T1000 (cell line): ENCODE results near the gene LRP2BP.
"Not testable (repeated sequence)": the region's sequence is repeated elsewhere in the genome, so short reads cannot be mapped to it uniquely, and the experiment has no call there.

Experiments
- DNase-seq: peaks from one replicate; lab custom pipeline; 2025; ENCODE audit warnings: mixed read lengths; lab: John Stamatoyannopoulos, UW

The LRP2BP gene

DNA sequence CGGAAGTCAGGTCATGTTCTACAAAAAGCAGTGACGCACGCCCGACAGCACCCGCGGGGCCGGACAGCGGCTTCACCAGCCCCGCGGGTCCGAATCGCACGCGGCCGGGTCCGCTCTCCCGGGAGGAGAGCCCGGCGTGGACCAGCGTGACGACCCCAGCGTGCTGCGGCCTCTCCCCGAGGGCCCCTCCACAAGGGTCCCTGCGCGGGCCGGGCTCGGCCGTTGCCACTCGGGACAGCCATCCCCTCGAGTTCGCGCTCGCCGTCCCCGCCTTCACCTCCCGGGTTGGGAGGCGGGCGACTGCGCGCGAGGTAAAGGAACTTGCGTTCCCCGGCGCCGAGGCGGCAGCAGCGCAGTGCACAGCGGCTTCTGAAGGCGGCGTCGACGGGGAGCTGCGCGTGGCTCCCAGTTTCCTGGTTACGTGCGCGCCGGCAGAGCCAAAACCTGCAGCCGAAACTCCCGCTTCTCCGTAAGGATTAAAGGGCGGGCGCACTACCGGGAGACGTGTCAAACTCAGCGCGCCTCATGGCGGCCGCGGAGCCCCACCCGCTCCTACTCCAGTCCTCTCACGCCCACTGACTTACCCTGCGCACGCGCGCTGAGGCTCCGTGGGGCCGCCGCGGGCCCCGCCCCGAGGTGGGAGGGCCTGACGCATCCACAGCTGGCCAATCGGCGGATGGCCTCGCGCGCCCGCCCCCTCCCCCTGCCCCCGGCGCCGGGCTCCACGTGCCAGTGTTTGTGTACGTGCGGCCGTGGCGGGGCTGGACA is 416 bp upstream of the LRP2BP start:
- peak; percentile 81 for DNase-seq

DNA sequence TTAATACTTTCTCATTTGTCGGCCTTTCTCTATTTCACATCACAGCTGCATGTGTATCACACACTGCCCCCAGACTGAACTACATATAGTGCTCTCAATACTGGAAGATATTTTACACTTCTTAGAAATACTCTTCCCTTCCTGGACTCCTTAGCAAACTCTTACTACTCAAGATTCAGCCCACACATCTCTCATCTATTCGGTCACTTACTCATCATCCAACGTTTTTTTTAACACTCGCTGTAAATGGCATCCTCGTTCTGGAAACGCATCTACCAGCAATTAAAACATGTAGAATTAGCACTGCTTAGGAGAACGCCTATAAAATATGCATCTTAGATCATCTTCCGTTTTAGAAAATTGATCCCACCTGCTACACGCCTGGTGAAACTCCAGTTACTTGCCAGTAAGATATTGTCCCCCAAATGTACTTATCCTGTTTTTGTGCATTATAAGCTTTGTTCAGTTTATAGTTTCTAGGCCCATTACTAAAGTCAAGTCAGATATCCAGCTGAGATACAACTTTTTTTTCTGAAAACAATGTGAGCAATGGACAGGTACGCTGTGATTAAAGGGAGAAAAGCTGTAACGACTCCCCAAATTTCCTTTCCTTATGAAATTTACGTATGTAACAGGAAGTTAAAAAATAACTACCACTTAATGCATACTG is 1.0 kb downstream of the LRP2BP start:
- DNase-seq: no peak

DNA sequence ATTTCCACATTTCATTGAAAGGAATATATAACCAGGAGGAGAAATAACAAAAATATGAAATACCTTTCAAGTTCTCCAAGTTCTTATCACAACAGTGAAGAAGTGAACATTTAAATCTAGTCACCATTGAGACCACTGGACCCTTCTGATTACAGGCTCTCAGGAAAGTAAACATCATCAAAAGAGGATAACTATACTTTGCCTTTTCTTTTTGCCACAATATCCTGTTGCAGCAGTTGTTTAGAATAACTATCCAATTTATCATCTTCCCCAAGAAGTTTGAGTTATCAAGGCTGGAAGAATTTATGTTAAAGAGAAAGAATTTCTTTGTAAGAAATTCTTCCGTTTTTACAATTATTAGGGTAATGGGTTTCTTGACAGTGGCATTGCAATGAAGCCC is 3.6 kb downstream of the LRP2BP start:
- no peak for DNase-seq

DNA sequence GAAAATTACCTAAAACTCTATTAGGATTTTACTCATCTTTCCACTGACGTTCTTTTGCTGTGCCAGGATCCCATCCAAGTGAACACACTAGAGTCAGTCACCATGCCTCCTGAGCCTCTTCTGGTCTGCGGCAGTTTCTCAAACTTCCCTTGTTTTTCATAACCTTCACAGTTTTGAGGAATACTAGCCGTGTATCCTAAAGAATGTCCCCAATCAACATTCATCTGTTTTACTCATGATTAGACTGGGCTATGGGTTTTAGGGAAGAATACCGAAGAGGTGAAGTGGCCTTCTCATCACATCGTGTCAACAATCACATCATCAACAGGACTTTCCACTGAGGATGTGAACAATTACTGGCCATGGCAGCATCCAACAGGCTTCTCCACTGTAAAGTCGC is 4.8 kb downstream of the LRP2BP start:
- no peak for DNase-seq

DNA sequence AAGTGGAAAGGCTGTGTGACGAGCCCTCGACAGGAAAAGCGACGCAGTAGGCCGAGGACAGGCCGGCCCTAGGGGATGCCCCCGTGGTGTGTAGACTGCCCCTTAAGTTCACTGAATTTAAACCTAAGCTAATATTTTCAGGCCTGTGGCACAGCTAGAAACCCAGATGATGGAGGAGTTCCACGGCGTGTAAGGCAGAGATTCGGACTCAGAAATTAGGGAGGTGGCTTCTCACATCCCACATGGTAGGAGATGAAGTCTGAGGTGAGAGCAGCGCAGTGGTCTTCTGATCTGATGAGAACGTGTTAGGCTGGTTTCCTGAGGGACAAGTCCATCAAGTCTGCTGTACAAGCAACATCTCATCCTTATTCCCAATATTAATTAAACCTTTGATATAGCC is 7.8 kb downstream of the LRP2BP start:
- DNase-seq: no peak

DNA sequence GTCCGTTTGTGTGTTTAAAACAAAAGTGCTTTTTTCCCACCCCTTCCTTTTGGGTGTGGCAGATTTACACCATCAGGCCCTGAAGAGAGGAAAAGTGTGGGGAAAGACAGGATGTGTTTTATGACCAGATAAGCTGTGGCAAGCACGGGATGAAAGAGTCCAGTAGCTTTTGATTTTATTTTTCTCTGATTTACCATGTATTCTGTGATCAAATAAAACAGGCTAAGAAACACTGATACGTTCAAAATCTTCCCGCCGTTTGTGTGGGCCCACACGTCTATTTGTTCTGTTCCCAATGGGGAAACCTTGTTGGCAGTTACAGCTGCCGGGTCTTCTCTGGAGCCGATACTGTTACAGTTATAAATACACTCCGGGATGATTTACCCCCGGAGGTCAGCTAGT is 10.8 kb downstream of the LRP2BP start:
- no peak for DNase-seq

DNA sequence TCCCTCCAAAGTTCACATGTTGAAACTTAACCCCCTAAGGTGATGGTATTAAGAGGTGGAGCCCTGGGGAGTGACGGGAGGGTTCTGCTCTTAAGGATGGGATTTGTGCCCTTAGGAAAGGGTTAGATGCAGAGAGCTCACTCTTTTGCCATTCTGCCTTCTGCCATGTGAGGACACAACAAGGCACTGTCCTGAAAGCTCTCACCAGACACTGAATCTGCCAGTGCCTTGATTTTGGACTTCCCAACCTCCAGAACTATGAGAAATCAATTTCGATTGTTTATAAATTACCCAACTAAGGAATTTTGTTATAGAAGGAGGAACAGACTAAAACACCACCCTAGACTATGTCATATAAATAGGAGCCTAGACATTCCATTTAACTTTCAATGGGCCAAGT is 11.7 kb downstream of the LRP2BP start:
- no peak for DNase-seq

DNA sequence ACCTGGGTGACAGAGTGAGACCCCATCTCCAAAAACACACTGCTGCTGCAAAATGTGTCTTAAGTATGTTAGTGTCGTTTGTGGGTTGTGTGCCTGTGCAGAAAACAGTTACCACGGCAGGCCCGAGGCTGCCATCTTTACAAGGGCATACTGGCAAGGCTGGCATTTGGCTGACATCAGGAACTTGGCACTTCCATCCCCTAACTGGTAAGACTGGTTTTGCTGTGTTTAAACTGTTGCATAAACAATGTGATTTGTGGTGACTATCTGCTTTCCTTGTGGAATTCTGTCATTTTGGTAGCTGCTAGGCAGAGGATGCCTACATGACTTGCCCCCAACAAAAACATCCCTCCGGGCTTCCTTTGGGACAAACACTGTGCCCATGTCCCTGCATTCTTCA is 12.3 kb downstream of the LRP2BP start:
- DNase-seq: no peak

DNA sequence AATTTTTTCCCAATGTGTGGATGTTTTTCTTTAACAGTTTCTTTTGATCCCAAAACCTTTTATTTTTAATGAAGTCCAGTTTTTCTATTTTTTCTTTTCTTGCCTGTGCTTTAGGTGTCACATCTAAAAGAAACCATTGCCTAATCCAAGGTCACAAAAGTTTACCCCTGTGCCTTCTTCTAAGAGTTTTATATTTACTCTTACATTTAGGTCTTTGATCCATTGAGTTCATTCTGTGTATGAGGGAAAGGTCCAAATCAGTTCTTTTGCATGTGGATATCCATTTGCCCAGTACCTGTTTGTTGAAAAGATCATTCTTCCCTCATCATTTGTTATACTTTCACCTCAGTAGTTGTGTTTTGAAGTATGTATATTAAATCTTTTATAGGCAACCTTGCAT is 13.0 kb downstream of the LRP2BP start:
- DNase-seq: no peak

DNA sequence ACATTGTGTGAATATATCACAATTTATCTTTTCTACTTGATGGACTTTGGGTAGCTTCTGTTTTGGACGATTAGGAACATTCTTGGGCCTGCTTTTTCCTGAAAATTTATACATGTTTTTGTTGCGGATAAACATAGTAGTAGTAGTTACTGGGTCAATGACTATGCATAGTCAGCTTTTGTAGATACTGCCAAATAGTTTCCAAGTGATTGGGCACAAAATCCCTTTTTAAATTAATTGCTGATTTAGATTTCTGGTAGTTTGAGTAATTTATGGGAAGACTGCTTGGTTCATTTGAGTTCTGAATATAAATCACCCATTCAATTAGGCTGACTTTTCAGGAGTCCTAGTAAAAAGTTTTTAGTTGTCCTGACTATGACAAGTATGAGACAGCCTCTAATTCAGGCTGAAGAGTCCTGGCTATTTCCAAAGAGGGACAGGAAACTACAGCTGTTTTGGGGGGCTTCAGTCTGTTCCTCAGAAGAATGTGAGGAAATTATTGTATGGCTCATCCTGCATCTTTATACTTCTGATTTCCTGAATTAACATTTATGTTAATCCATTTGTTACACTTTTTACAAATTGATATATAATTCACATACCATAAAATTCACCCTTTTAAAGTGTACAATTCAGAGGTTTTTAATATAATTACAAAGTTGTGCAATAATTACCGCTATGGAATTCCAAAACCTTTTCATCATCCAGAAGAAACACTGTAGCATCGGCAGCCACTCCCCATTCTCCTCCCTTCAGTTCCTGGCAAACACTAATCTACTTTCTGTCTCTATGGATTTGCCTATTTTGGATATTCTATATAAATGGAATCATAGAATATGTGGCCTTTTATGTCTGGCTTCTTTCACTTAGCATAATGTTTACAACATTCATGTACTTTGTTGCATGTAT is 14.2 kb downstream of the LRP2BP start:
- no peak for DNase-seq

DNA sequence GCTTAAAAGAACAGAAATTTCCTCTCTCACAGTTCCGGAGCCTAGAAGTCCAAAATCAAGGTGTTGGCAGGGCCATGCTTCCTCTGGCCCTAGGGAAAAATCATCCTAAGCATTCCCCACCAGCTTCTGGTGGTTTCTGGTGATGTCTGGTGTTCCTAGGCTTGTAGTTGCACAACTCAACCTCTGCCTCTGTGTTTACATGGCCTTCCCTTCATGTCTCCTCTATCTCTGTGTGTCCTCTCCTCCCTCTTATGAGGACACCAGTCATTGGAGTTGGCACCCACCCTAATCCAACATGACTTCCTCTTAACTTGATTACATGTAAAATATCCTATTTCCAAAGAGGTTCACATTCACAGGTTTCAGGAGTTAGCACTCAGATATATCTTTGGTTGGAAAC is 15.4 kb downstream of the LRP2BP start:
- no peak for DNase-seq

DNA sequence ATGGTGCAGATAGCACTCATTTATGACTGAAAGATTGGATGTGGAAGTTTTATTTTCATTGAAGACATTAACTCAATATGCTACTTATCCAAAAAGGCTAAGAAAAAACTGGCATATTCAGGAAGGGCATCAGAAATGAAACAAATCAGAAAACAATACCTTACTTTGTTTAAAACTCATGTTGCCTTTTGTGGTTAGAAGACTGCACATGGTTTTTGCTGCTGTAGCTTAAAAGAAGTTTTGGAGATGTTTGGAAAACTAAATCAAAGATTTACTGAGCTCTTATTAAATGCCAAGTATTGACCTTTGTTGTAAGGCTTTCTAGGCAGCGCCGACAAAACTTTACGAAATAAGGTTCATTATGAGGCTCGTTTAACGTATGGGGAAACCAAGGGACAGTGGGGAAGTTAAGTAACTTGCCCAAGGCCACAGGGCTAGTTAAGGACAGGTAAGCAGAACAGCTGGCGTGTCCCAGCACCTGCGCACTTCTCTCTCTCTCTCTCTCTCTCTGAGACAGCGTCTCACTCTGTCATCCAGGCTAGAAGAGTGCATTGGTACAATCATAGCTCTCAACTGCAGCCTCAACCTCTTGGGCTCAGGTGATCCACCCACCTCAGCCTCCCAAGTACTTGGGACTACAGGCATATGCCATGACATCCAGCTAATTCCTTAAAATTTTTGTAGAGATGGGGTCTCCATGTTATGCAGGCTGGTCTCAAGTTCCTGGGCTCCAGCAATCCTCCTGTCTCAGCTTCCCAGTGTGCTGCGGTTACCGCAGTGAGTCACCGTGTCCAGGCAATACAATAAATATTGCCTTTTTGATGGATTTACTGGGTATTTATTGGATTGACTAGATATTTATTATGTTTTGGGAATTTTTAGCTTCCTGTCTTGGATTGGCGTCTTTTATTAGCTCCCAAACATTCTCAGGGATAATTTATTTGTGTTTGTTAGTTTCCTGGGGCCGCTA is 16.1 kb downstream of the LRP2BP start:
- no peak for DNase-seq

DNA sequence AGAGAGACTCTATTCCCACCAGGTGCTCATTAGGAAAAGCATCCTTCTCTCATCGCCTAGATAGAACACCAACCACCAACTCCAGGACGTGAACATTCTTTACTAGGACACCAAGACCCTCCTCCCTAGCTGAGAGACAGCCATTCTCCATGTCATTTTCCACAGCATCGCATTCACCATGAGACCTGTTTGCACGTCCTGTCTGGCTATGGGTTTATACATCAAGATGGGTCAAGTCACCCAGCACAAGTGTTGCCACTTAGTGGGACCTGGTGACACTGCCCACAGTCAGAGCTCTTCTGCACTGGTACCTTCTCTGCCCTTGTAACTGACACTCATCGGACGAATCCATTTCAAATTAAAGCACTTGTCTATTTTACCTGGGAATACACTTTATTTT is 17.5 kb downstream of the LRP2BP start:
- no peak for DNase-seq

DNA sequence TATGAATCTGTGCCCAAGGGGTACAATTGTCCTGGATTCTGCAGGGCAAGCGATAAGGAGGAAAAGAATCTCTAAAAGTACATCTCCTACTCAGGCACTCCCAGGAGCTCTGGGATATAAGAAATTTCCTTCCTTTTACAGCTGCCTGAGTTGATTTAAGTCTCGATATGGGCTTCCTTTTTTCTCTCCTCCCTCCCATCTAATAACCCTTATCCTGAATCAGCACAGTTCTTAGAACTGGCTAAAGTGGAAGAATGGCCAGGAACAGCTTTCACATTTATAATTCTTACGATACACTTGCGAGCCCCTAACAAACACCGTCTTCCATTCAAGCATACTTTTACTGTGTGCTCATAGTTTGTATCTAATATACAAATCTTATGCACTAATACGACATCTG is 21.2 kb downstream of the LRP2BP start:
- DNase-seq: no peak

DNA sequence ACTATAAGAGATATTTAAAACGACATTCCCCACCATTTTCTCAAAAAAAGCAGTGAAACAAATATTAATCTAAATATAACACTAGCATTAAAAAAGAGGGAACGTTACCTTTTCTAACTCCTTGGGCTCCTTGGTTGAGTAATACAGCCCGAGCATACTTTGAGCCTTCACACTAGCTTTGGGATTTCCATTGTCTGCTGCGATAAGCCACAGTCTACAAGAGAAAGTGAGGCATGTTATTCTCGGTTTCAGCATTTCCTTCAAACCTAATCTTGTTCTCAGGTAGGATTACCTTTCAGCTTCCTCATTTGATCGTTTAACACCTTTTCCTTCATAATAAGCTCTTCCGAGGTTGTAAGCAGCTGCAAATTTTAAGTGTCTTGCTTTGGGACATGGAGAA is 21.7 kb downstream of the LRP2BP start:
- DNase-seq: no peak

DNA sequence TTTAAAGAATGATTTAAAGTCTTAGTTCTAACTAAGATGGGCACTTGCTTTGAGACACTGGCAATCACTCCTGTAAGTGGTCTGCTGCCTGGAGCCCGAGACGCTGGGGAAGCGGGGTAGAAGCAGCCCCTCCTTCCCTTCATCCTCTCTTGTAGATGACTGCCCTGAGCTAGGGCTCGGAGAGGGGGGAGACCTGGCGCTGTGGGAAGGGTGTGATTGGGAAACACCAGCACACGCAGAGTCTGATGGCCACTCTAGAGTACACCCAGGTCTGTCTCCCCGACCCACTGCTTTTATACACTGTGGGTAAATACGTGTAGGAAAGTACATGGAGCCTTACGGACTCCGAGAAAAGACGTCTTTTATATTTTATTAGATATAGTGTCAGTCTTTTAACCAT is 24.0 kb downstream of the LRP2BP start:
- no peak for DNase-seq

DNA sequence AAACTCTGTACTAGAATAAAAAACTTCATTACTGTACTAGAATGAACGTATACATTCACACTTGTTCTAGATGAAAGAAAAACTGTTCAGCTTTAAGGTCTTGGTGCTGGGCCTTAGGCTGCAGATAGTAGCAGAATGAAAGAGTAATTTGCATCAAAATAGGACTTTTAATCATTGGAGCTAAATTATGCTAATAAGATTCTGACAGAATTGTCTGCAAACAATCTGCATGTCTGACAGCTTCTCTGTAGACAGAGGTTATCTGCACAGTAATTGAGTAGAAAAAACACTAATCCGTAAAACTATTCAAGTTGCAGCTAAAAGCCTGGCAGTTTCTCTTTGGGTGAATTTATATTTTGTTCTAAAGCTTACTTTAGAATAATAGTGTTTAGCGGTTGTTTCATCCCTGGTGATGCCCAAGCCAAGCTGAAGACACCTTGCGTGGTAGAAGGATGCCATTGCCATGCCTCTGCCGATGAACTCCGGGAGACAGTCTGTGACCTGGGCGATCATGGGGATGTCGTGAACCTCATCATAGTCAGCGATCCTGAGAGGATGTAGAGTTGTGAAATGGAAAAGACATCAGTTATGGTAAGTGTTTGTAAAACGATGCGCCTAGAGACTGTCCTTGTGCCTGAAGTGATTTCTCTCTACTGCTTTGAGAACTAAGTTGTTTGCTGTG is 25.3 kb downstream of the LRP2BP start:
- DNase-seq: no peak

DNA sequence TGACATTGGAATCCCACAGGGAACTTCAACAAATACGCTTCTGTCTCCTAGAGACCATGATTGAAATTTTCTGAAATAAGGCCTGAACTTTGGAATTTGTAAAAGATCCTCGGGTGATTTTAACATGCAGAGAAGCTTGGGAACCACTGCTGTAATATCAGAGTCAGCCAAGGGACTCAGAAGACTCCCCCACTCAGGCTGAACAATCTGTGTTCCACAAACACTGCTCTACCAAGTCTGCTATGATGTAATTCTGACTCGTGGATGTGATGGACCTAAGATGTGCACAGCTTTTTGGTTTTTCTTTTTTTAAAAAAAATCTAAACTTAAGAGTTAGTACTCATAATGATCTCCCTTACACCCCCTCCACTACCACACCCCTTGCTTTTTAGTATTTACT is 26.0 kb downstream of the LRP2BP start:
- DNase-seq: no peak

DNA sequence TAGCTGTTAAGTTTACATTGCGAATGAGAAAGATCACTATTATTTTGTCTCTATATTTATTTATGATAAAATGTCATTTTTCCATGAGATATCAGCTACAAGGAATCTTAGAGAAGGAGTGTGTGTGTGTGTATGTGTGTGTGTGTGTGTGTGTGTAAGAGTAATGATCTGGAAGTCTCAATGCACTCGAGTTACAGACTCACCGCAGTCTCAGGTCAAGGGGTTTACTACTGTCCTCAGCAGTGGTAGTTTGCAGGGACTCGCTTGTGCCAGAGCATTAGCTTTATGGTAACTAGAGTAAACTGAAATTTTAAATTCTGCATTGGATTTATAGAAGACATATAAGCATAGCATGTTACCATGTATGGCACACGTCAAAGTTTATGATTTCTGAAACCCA is 30.8 kb downstream of the LRP2BP start:
- DNase-seq: no peak

DNA sequence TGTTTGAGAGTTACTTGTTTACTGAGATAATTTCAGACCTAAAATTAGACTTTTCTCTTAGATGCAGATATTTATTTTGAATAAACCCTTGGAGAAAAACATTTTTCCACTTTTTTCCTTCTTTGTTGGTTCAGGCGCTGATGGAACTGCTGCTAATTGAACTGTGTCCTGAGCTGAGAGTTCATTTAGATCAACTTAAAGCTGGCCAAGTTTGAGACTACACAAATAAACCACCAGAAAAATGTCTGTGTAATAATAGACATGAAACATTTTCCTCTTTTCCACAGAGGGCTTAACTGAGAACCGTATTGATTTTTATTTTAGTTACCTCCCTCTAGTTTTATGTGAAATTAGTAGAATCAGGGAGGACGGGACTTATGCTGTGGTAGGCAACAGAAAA is 32.5 kb downstream of the LRP2BP start:
- no peak for DNase-seq

DNA sequence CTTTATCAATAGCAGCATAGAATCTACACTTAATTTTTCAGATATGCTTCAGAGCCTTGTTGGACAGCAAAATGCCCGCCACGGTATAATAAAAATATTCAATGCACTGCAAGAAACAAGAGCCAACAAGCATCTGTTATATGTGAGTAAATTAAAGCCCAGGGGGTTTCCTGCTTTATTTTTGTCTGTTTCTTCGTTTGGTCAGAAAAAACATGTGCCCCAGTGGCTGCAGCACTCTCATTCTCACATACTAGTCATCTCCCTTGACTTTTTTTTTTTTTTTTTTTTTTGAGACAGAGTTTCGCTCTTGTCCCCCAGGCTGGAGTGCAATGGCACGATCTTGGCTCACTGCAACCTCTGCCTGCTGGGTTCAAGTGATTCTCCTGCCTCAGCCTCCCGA is 33.2 kb downstream of the LRP2BP start:
- not testable (repeated sequence) for DNase-seq
